H1 (cell line): ENCODE results near the gene VAPA. TPM values are rescaled to one million over a fixed set of nuclear protein-coding genes. Genes with fewer than 3 reads are reported as not detected.

Source experiments
- ASH2L ChIP-seq: fragments of 200-600, 300-600 bp; sonication (generic); IDR thresholded peaks from one replicate; pipeline ENCODE4 v1.7.1; 2017; ENCODE audit warnings: low read length
- ATF3 ChIP-seq: IDR thresholded peaks from 2 replicates; pipeline ENCODE4 v1.6.1; 2011; ENCODE audit warnings: low read depth, mild to moderate bottlenecking, low read length; ENCODE audit not compliant: insufficient read depth
- CBX8 ChIP-seq: fragments of 300-800, 300-1000 bp; sonication (generic); IDR thresholded peaks from 2 replicates; pipeline ENCODE4 v1.7.1; 2016; ENCODE audit warnings: low read depth, low read length, borderline replicate concordance
- CREB1 ChIP-seq: IDR thresholded peaks from 2 replicates; pipeline ENCODE4 v1.6.1; 2012; ENCODE audit warnings: inconsistent platforms
- KDM5A ChIP-seq: fragments of 200-600 bp; IDR thresholded peaks from 2 replicates; pipeline ENCODE4 v1.7.1; 2012; ENCODE audit warnings: mild to moderate bottlenecking, low read length, inconsistent platforms, mixed read lengths
- MAX ChIP-seq: IDR thresholded peaks from 2 replicates; pipeline ENCODE4 v1.6.1; 2012; ENCODE audit warnings: inconsistent platforms
- POU5F1 ChIP-seq: IDR thresholded peaks from 2 replicates; pipeline ENCODE4 v1.6.1; 2011; ENCODE audit warnings: low read depth, mild to moderate bottlenecking, low read length, moderate library complexity
- RNF2 ChIP-seq: fragments of 200-900, 300-1000 bp; sonication (generic); IDR thresholded peaks from 2 replicates; pipeline ENCODE4 v1.7.1; 2016; ENCODE audit warnings: borderline replicate concordance, low read depth, mild to moderate bottlenecking, antibody characterized with exemption, low read length; ENCODE audit not compliant: poor library complexity, severe bottlenecking; ENCODE audit errors: missing control alignments
- SIN3A ChIP-seq, 2 experiments: IDR thresholded peaks in 1 of 2; conservative IDR thresholded peaks in 1 of 2; 2 replicates each; pipeline ENCODE4 v1.6.1; 2011 to 2012; ENCODE audit warnings: low read length in 2 of 2, improper control_type of control experiment in 1 of 2, low read depth in 1 of 2, mild to moderate bottlenecking in 1 of 2
- SIX5 ChIP-seq: IDR thresholded peaks from 2 replicates; pipeline ENCODE4 v1.6.1; 2011; ENCODE audit warnings: mild to moderate bottlenecking, low read depth, low read length
- SP1 ChIP-seq: IDR thresholded peaks from 2 replicates; pipeline ENCODE4 v1.6.1; 2011; ENCODE audit warnings: low read depth, low read length
- SP2 ChIP-seq: IDR thresholded peaks from 2 replicates; pipeline ENCODE4 v1.6.1; 2012; ENCODE audit warnings: mild to moderate bottlenecking, low read length, inconsistent platforms
- SUZ12 ChIP-seq: fragments of 200-600 bp; sonication (generic); IDR thresholded peaks from 2 replicates; pipeline ENCODE4 v1.6.1; 2012; ENCODE audit warnings: mild to moderate bottlenecking, inconsistent platforms, low read length, moderate library complexity, mixed read lengths
- TCF12 ChIP-seq: IDR thresholded peaks from 2 replicates; pipeline ENCODE4 v1.6.1; 2011; ENCODE audit warnings: low read depth, mild to moderate bottlenecking, low read length
- TEAD4 ChIP-seq: IDR thresholded peaks from 2 replicates; pipeline ENCODE4 v1.6.1; 2012; ENCODE audit warnings: low read depth, low read length, inconsistent platforms, mixed read lengths
- polyA plus RNA-seq, 7 experiments: library from polyadenylated mRNA; depleted of rRNA in 3 of 7; stranded (reverse) in 5 of 7; unstranded in 2 of 7; fragments of >200 nt in 5 of 7; fragments of 200-250 nt in 2 of 7; gene quantifications; 1 replicate in 5 of 7; 2 replicates in 1 of 7; 4 replicates in 1 of 7; pipeline versions ENCODE4 v1.2.1 to v1.2.3, GENCODE V29; 2011 to 2013; ENCODE audit warnings: missing spikeins in 2 of 7, mixed read lengths in 2 of 7
- total RNA-seq: library from RNA; stranded (reverse); fragmentation: NEBNext Ultra II Directional; extraction: Animal tissue kit (Norgen Biotek cat#: 25700); gene quantifications from 2 replicates; pipeline ENCODE4 v1.2.1, GENCODE V29; 2021

Gene VAPA
- total and polyA plus RNA-seq, 2 of the 8 experiments (the other 6 are each of a cell fraction or from before 2014, with no cell fraction given): 79.7 to 130 TPM

- TF ChIP-seq TCF12 (no peak), CREB1 (peak; percentile 27; the same call in 1 of the 2 replicates), POU5F1 (no peak), SUZ12 (no peak), KDM5A (peak; percentile 44; the same call in 1 of the 2 replicates), ASH2L (peak; percentile 96), ATF3 (0 out of 2 replicates have a peak, but pooled peaks have one; percentile 10), CBX8 (no peak), SP2 (no peak), RNF2 (no peak), MAX (peak; percentile 60; the same call in 1 of the 2 replicates), SIN3A (conservative IDR thresholded peaks at IDR 0.05 in 1 of 2, IDR thresholded peaks at IDR 0.05 in 1 of 2; ENCODE audit: low read depth in 1 of 2, low read length in 2 of 2) (peak; percentile 76 to 94; a peak in 2 of 4 replicates), TEAD4 (peak; percentile 47; the same call in 1 of the 2 replicates), SP1 (peak; percentile 82), SIX5 (peak; percentile 93)
Observed at GRCh38 chr18:9913526-9914333, at the start of gene VAPA (continued).
